NCI-H446 (cell line): ENCODE results near the gene B3GNT7.
"Not testable (repeated sequence)": the region's sequence is repeated elsewhere in the genome, so short reads cannot be mapped to it uniquely, and the experiment has no call there.

Source experiments
- DNase-seq, 2 experiments: peaks; one replicate each; lab custom pipeline; 2025; lab: John Stamatoyannopoulos, UW

Gene B3GNT7

GRCh38 chr2:231367178-231367577 lies 28.3 kb upstream of the B3GNT7 start:
- DNase-seq, result no peak

GRCh38 chr2:231369580-231370428 lies 25.7 kb upstream of the B3GNT7 start:
- no peak for DNase-seq

- no peak for DNase-seq
Observed at GRCh38 chr2:231370429-231370748, 25.1 kb upstream of the B3GNT7 start.

GRCh38 chr2:231370749-231371429 lies 24.6 kb upstream of the B3GNT7 start:
- no peak for DNase-seq

- DNase-seq, result no peak
Observed at GRCh38 chr2:231371430-231372054, 24.0 kb upstream of the B3GNT7 start.

GRCh38 chr2:231372326-231372725 lies 23.2 kb upstream of the B3GNT7 start:
- DNase-seq, result no peak

- DNase-seq, result no peak
Observed at GRCh38 chr2:231373184-231373583, 22.3 kb upstream of the B3GNT7 start.

- DNase-seq, result no peak
Observed at GRCh38 chr2:231373786-231374349, 21.6 kb upstream of the B3GNT7 start.

- DNase-seq, result no peak
Observed at GRCh38 chr2:231374771-231375170, 20.7 kb upstream of the B3GNT7 start.

GRCh38 chr2:231375994-231376615 lies 19.4 kb upstream of the B3GNT7 start:
- not testable (repeated sequence) for DNase-seq

GRCh38 chr2:231376857-231377256 lies 18.7 kb upstream of the B3GNT7 start:
- DNase-seq, result no peak

GRCh38 chr2:231378026-231378722 lies 17.3 kb upstream of the B3GNT7 start:
- no peak for DNase-seq

GRCh38 chr2:231379266-231380215 lies 16.0 kb upstream of the B3GNT7 start:
- DNase-seq, result no peak

GRCh38 chr2:231380307-231380706 lies 15.2 kb upstream of the B3GNT7 start:
- no peak for DNase-seq

GRCh38 chr2:231380991-231381847 lies 14.3 kb upstream of the B3GNT7 start:
- DNase-seq, result no peak

- DNase-seq, result no peak
Observed at GRCh38 chr2:231382116-231382515, 13.4 kb upstream of the B3GNT7 start.

GRCh38 chr2:231383416-231384108 lies 11.9 kb upstream of the B3GNT7 start:
- no peak for DNase-seq

- DNase-seq, result no peak
Observed at GRCh38 chr2:231384109-231384435, 11.4 kb upstream of the B3GNT7 start.

- no peak for DNase-seq
Observed at GRCh38 chr2:231384970-231385369, 10.5 kb upstream of the B3GNT7 start.
